Endothelial cell of umbilical vein (primary cell): ENCODE data around the gene SGK1. TPM values are rescaled to one million over a fixed set of nuclear protein-coding genes. Genes with fewer than 3 reads are reported as not detected.
A peak's percentile ranks its signal among the peaks of the same experiment; 100 is the strongest.
"Not testable (repeated sequence)": the region's sequence is repeated elsewhere in the genome, so short reads cannot be mapped to it uniquely, and the experiment has no call there.

Source experiments
- BruUV-seq: library from RNA; stranded (reverse); fragments of 400-500 nt; replicated peaks from 2 replicates; lab custom pipeline; 2021; lab: Mats Ljungman, UMichigan
- CTCF ChIA-PET: fragments of 300-600, 350-600 bp; sonication (Branson Sonifier 250); formaldehyde crosslinking; loops from one replicate; lab custom pipeline; 2021; ENCODE audit warnings: antibody characterized with exemption, inconsistent platforms; lab: Charles Lee
- POLR2A ChIA-PET: fragments of 300-600, 350-600 bp; sonication (Branson Sonifier 250); formaldehyde crosslinking; loops from one replicate; lab custom pipeline; 2021; ENCODE audit warnings: antibody characterized with exemption, inconsistent platforms; lab: Charles Lee
- DNase-seq: peaks from one replicate; pipeline ENCODE4 v3.0.0-alpha.2; 2011; ENCODE audit warnings: low read depth, low spot score
- FAIRE-seq: peaks from 2 replicates; lab custom pipeline; 2011; peaks lifted over from hg19 to GRCh38; lab: Jason Lieb, UNC
- H2AFZ ChIP-seq: 2 replicates; pipeline ENCODE4 v1.6.0; 2012; ENCODE audit warnings: low read depth, low read length, control low read depth, inconsistent platforms
- H3K27ac ChIP-seq: 2 replicates; pipeline ENCODE4 v1.5.1; 2011; ENCODE audit warnings: low read depth, mild to moderate bottlenecking, control low read depth, low read length, moderate library complexity; ENCODE audit not compliant: insufficient read depth
- H3K27me3 ChIP-seq, 2 experiments: 2 replicates each; pipeline versions ENCODE4 v1.6.0 to v1.6.1; 2011; ENCODE audit warnings: low read length in 2 of 2, mixed read lengths in 1 of 2; ENCODE audit not compliant: control insufficient read depth in 2 of 2, insufficient read depth in 2 of 2
- H3K36me3 ChIP-seq, 2 experiments: 2 replicates in 1 of 2; 3 replicates in 1 of 2; pipeline ENCODE4 v1.5.1; 2011; ENCODE audit warnings: low read length in 2 of 2, mild to moderate bottlenecking in 1 of 2, moderate library complexity in 1 of 2; ENCODE audit not compliant: control insufficient read depth in 2 of 2, insufficient read depth in 2 of 2; ENCODE audit errors: extremely low read depth in 1 of 2
- H3K4me1 ChIP-seq: 3 replicates; pipeline ENCODE4 v1.5.1; 2011; ENCODE audit warnings: mild to moderate bottlenecking, low read length; ENCODE audit not compliant: control insufficient read depth, insufficient read depth; ENCODE audit errors: extremely low read depth
- H3K4me2 ChIP-seq: 2 replicates; pipeline ENCODE4 v1.6.1; 2011; ENCODE audit warnings: low read length, control low read depth, mixed read lengths; ENCODE audit not compliant: insufficient read depth
- H3K4me3 ChIP-seq, 3 experiments: fragments of 200-600 bp in 1 of 3; sonication (generic), shearing (Covaris generic) in 1 of 3; replicated peaks in 1 of 3; 2 replicates each; pipeline ENCODE4 v1.5.1; 2011 to 2016; ENCODE audit warnings: control low read depth in 3 of 3, low read length in 3 of 3, mild to moderate bottlenecking in 2 of 3, inconsistent platforms in 1 of 3, low read depth in 1 of 3, moderate library complexity in 1 of 3; ENCODE audit not compliant: insufficient read depth in 1 of 3
- H3K79me2 ChIP-seq: 2 replicates; pipeline ENCODE4 v1.6.0; 2012; ENCODE audit warnings: low read length, inconsistent platforms; ENCODE audit not compliant: control insufficient read depth, insufficient read depth
- H3K9ac ChIP-seq: replicated peaks from 2 replicates; pipeline ENCODE3; 2011; ENCODE audit warnings: low read length, control low read depth; ENCODE audit not compliant: insufficient read depth; ENCODE audit errors: extremely low read depth
- H3K9me1 ChIP-seq: replicated peaks from 3 replicates; pipeline ENCODE4 v1.6.0; 2011; ENCODE audit warnings: mild to moderate bottlenecking, low read length; ENCODE audit not compliant: control insufficient read depth, insufficient read depth; ENCODE audit errors: extremely low read depth
- H3K9me3 ChIP-seq: replicated peaks from 2 replicates; pipeline ENCODE4 v1.5.1; 2012; ENCODE audit warnings: low read length, inconsistent platforms; ENCODE audit not compliant: control insufficient read depth, insufficient read depth
- H4K20me1 ChIP-seq: replicated peaks from 2 replicates; pipeline ENCODE3; 2011; ENCODE audit warnings: mild to moderate bottlenecking, low read length; ENCODE audit not compliant: control insufficient read depth, insufficient read depth; ENCODE audit errors: extremely low read depth
- CTCF ChIP-seq, 2 donors: IDR thresholded peaks; 1 replicate in 1 of 2; 2 replicates in 1 of 2; pipeline ENCODE4 v1.5.1; 2011; ENCODE audit warnings: low read length in 2 of 2, mild to moderate bottlenecking in 2 of 2, moderate library complexity in 2 of 2, control low read depth in 1 of 2, inconsistent platforms in 1 of 2, low read depth in 1 of 2; ENCODE audit not compliant: insufficient read depth in 1 of 2; ENCODE audit errors: extremely low read depth in 1 of 2
- EZH2 ChIP-seq: IDR thresholded peaks from 2 replicates; pipeline ENCODE4 v1.6.1; 2012; ENCODE audit warnings: borderline replicate concordance, low read depth, mild to moderate bottlenecking, moderate library complexity, low read length, inconsistent platforms; ENCODE audit not compliant: severe bottlenecking
- FOS ChIP-seq: IDR thresholded peaks from 2 replicates; pipeline ENCODE4 v1.6.1; 2011; ENCODE audit warnings: mild to moderate bottlenecking, low read length, moderate library complexity, borderline replicate concordance; ENCODE audit not compliant: insufficient read depth
- GATA2 ChIP-seq: IDR thresholded peaks from 2 replicates; pipeline ENCODE4 v1.7.0; 2011; ENCODE audit warnings: low read depth, mild to moderate bottlenecking, moderate library complexity, mixed read lengths, low read length; ENCODE audit not compliant: insufficient read length, insufficient read depth
- JUN ChIP-seq: IDR thresholded peaks from 2 replicates; pipeline ENCODE4 v1.6.1; 2011; ENCODE audit warnings: borderline replicate concordance, low read depth; ENCODE audit not compliant: insufficient read length, insufficient read depth
- MYC ChIP-seq: IDR thresholded peaks from one replicate; pipeline ENCODE4 v1.6.1; 2011; ENCODE audit warnings: mild to moderate bottlenecking, low read depth, low read length
- POLR2A ChIP-seq: IDR thresholded peaks from 2 replicates; pipeline ENCODE4 v1.6.1; 2012; ENCODE audit warnings: low read depth, mild to moderate bottlenecking, control low read depth, low read length
- POLR2AphosphoS5 ChIP-seq: IDR thresholded peaks from 2 replicates; pipeline ENCODE4 v1.6.1; 2012; ENCODE audit warnings: low read depth, mild to moderate bottlenecking, control low read depth, low read length, moderate library complexity; ENCODE audit not compliant: insufficient read depth
- dilution Hi-C: fragments of 300-500 bp; cut with MboI; formaldehyde crosslinking; loops from one replicate; pipeline ENCODE4 v1.15.0; 2019; ENCODE audit warnings: low sequenced_read_pairs; ENCODE audit not compliant: extremely low pct_ligation_motif_present
- intact Hi-C: fragments of 100-400 bp; cut with micrococcal nuclease; formaldehyde crosslinking; loops from one replicate; pipeline ENCODE4 v1.10.0; 2022
- polyA plus RNA-seq, 4 experiments: library from polyadenylated mRNA; depleted of rRNA in 3 of 4; stranded (reverse) in 3 of 4; unstranded in 1 of 4; fragments of >200 nt; gene quantifications; 2 replicates each; pipeline versions ENCODE4 v1.2.1 to v1.2.3, GENCODE V29; 2011 to 2012; ENCODE audit warnings: missing spikeins in 1 of 4
- total RNA-seq: library from RNA; stranded (reverse); gene quantifications from 2 replicates; pipeline ENCODE4 v1.2.3, GENCODE V29; 2021

SGK1 gene
- total and polyA plus RNA-seq, 2 donors (not counting 3 experiments of a cell fraction or from before 2014, with no cell fraction given): 121 to 128 TPM

GRCh38 chr6:134235937-134236751 lies 81.8 kb downstream of the SGK1 start:
- Histone ChIP-seq H3K27ac (peak overlapping the region; percentile 74), H3K9ac (peak overlapping the region; percentile 51), H3K9me3 (no peaks in the 10 kb centered on the region), H3K9me1 (no peaks in the 10 kb centered on the region), H3K79me2 (no peaks in the 10 kb centered on the region), H3K27me3 (no peaks in the 10 kb centered on the region), H3K4me3 (no peak overlapping the region), H3K4me2 (peak overlapping the region; percentile 54), H3K36me3 (no peaks in the 10 kb centered on the region), H4K20me1 (no peaks in the 10 kb centered on the region), H3K4me1 (peaks cover 10% of the 10 kb centered on the region), H2AFZ (peak overlapping the region; percentile 28)
- dilution Hi-C loops (no loop called here), intact Hi-C loops (loop anchor here (1.0 kb wide), 2 partner anchors 52 to 58 kb away; no protein-coding TSS in a partner anchor)
- TSS peak; percentile 34 for BruUV-seq
- TF ChIP-seq POLR2AphosphoS5: no peak
- peak; percentile 95 for TF ChIP-seq FOS
- TF ChIP-seq POLR2A: no peak
- no peak for TF ChIP-seq EZH2
- TF ChIP-seq GATA2: no peak
- TF ChIP-seq JUN: peak; percentile 81
- TF ChIP-seq CTCF (IDR thresholded peaks at IDR 0.05; ENCODE audit: extremely low read depth in 1 of 2, insufficient read depth in 1 of 2, low read depth in 1 of 2, low read length in 2 of 2): no peak
- TF ChIP-seq MYC: no peak
- POLR2A ChIA-PET: no interaction called here
- CTCF ChIA-PET: no interaction called here
- peak; percentile 46 for FAIRE-seq
- peak; percentile 67 for DNase-seq

GRCh38 chr6:134235334-134235733 lies 82.6 kb downstream of the SGK1 start:
- H4K20me1 ChIP-seq, H3K9me3 ChIP-seq, POLR2A ChIA-PET, H3K9me1 ChIP-seq, H3K27me3 ChIP-seq, CTCF ChIA-PET, FAIRE-seq, BruUV-seq, H3K79me2 ChIP-seq, H3K4me1 ChIP-seq, H3K4me2 ChIP-seq, intact Hi-C loops, dilution Hi-C loops, H3K4me3 ChIP-seq, H2AFZ ChIP-seq, H3K36me3 ChIP-seq, DNase-seq: not testable (repeated sequence)
- peak overlapping the region; percentile 51 for H3K9ac ChIP-seq
- H3K27ac ChIP-seq: peak overlapping the region; percentile 74
